H1 (cell line): Measurements from ENCODE around the gene SCGB1C2. TPM values are rescaled to one million over a fixed set of nuclear protein-coding genes. Genes with fewer than 3 reads are reported as not detected.

Experiments
- CTCF ChIA-PET: fragments of 300-600 bp; sonication (Branson Sonifier 250); formaldehyde crosslinking; loops from one replicate; lab custom pipeline; 2021; ENCODE audit not compliant: partially characterized antibody; lab: Charles Lee
- POLR2A ChIA-PET: fragments of 300-600 bp; sonication (Branson Sonifier 250); formaldehyde crosslinking; loops from one replicate; lab custom pipeline; 2021; ENCODE audit warnings: inconsistent platforms; ENCODE audit not compliant: partially characterized antibody; lab: Charles Lee
- DNase-seq, 2 experiments: peaks; one replicate each; pipeline versions ENCODE4 v3.0.0 to v3.0.0-alpha.2; 2010 to 2022; ENCODE audit warnings: low spot score in 2 of 2, low read depth in 1 of 2, mixed read lengths in 1 of 2
- FAIRE-seq: peaks from 2 replicates; lab custom pipeline; 2011; peaks lifted over from hg19 to GRCh38; lab: Jason Lieb, UNC
- H2AFZ ChIP-seq: 2 replicates; pipeline ENCODE4 v1.8.1; 2012; ENCODE audit warnings: low read length, inconsistent platforms
- H2AK5ac ChIP-seq: 2 replicates; pipeline ENCODE4 v1.6.1; 2013; ENCODE audit warnings: low read depth, low read length
- H2BK120ac ChIP-seq: replicated peaks from 2 replicates; pipeline ENCODE3; 2013; ENCODE audit warnings: low read depth, low read length, inconsistent platforms
- H2BK12ac ChIP-seq: 2 replicates; pipeline ENCODE4 v1.6.1; 2013; ENCODE audit warnings: low read depth, low read length
- H2BK15ac ChIP-seq: 2 replicates; pipeline ENCODE4 v1.6.1; 2013; ENCODE audit warnings: low read length
- H2BK20ac ChIP-seq: 2 replicates; pipeline ENCODE4 v1.6.1; 2013; ENCODE audit warnings: low read length
- H2BK5ac ChIP-seq: 2 replicates; pipeline ENCODE4 v1.6.1; 2013; ENCODE audit warnings: low read depth, low read length
- H3K14ac ChIP-seq: 2 replicates; pipeline ENCODE4 v1.6.1; 2013; ENCODE audit warnings: inconsistent platforms; ENCODE audit not compliant: insufficient read length
- H3K18ac ChIP-seq: 2 replicates; pipeline ENCODE4 v1.6.1; 2013; ENCODE audit warnings: low read length; ENCODE audit errors: extremely low read depth
- H3K23ac ChIP-seq: 2 replicates; pipeline ENCODE4 v1.6.1; 2013; ENCODE audit warnings: inconsistent platforms; ENCODE audit not compliant: insufficient read length
- H3K23me2 ChIP-seq: 2 replicates; pipeline ENCODE4 v1.6.1; 2013; ENCODE audit warnings: low read depth, low read length
- H3K27ac ChIP-seq: 2 replicates; pipeline ENCODE4 v1.6.1; 2011; ENCODE audit warnings: low read depth, low read length, inconsistent platforms
- H3K27me3 ChIP-seq, 4 experiments: replicated peaks in 1 of 4; 1 replicate in 1 of 4; 2 replicates in 3 of 4; pipeline versions ENCODE4 v1.6.1 to v1.8.1; 2011 to 2013; ENCODE audit warnings: low read length in 3 of 4, mild to moderate bottlenecking in 3 of 4, inconsistent platforms in 2 of 4, mixed read lengths in 2 of 4, moderate library complexity in 1 of 4; ENCODE audit not compliant: control insufficient read depth in 3 of 4, insufficient read depth in 3 of 4; ENCODE audit errors: extremely low read depth in 1 of 4
- H3K36me3 ChIP-seq, 4 experiments: 2 replicates each; pipeline versions ENCODE4 v1.6.1 to v1.8.1; 2011 to 2013; ENCODE audit warnings: mild to moderate bottlenecking in 4 of 4, low read length in 3 of 4, moderate library complexity in 2 of 4, control low read depth in 1 of 4, inconsistent platforms in 1 of 4; ENCODE audit not compliant: insufficient read depth in 4 of 4, control insufficient read depth in 2 of 4
- H3K4ac ChIP-seq: replicated peaks from 2 replicates; pipeline ENCODE3; 2013; ENCODE audit warnings: low read length, low read depth, mixed read lengths, inconsistent platforms; ENCODE audit not compliant: insufficient read length
- H3K4me1 ChIP-seq, 4 experiments: replicated peaks in 1 of 4; 1 replicate in 1 of 4; 2 replicates in 3 of 4; pipeline versions ENCODE4 v1.6.1 to v1.8.1; 2011 to 2013; ENCODE audit warnings: low read length in 3 of 4, inconsistent platforms in 2 of 4, mixed read lengths in 1 of 4; ENCODE audit not compliant: insufficient read depth in 4 of 4, control insufficient read depth in 3 of 4
- H3K4me2 ChIP-seq, 2 experiments: 2 replicates each; pipeline versions ENCODE4 v1.6.1 to v1.8.1; 2011 to 2013; ENCODE audit warnings: low read depth in 2 of 2, low read length in 2 of 2, control low read depth in 1 of 2, inconsistent platforms in 1 of 2, mild to moderate bottlenecking in 1 of 2; ENCODE audit not compliant: insufficient read depth in 1 of 2
- H3K4me3 ChIP-seq, 4 experiments: fragments of 200-600, 300-600 bp in 1 of 4; sonication (generic), shearing (Covaris generic), sonication (Bioruptor Twin) in 1 of 4; 2 replicates each; pipeline versions ENCODE4 v1.5.1 to v1.8.1; 2011 to 2016; ENCODE audit warnings: low read length in 4 of 4, low read depth in 3 of 4, control low read depth in 2 of 4, inconsistent platforms in 2 of 4, mild to moderate bottlenecking in 2 of 4, mixed read lengths in 1 of 4, moderate library complexity in 1 of 4; ENCODE audit not compliant: insufficient read depth in 2 of 4; ENCODE audit errors: extremely low read depth in 1 of 4
- H3K56ac ChIP-seq: replicated peaks from 2 replicates; pipeline ENCODE3; 2013; ENCODE audit warnings: low read depth, mild to moderate bottlenecking, mixed read lengths, low read length, inconsistent platforms; ENCODE audit not compliant: insufficient read length
- H3K79me1 ChIP-seq: 2 replicates; pipeline ENCODE4 v1.6.1; 2013; ENCODE audit warnings: low read depth, low read length, control low read depth
- H3K79me2 ChIP-seq, 2 experiments: 2 replicates each; pipeline versions ENCODE4 v1.6.1 to v1.8.1; 2012 to 2013; ENCODE audit warnings: low read length in 2 of 2, mild to moderate bottlenecking in 2 of 2, inconsistent platforms in 1 of 2; ENCODE audit not compliant: insufficient read depth in 2 of 2, control insufficient read depth in 1 of 2
- H3K9ac ChIP-seq, 4 experiments: replicated peaks in 1 of 4; 1 replicate in 1 of 4; 2 replicates in 3 of 4; pipeline versions ENCODE4 v1.6.1 to v1.8.1; 2011 to 2013; ENCODE audit warnings: low read depth in 3 of 4, low read length in 3 of 4, control low read depth in 2 of 4, mild to moderate bottlenecking in 2 of 4, moderate library complexity in 2 of 4, inconsistent platforms in 1 of 4; ENCODE audit errors: extremely low read depth in 1 of 4
- H3K9me3 ChIP-seq, 2 experiments: 2 replicates each; pipeline versions ENCODE4 v1.6.1 to v1.8.1; 2012 to 2013; ENCODE audit warnings: mild to moderate bottlenecking in 2 of 2, moderate library complexity in 2 of 2, control low read depth in 1 of 2, inconsistent platforms in 1 of 2, low read depth in 1 of 2, low read length in 1 of 2, mixed read lengths in 1 of 2; ENCODE audit not compliant: insufficient read depth in 2 of 2
- H4K20me1 ChIP-seq, 2 experiments: replicated peaks in 1 of 2; 2 replicates each; pipeline versions ENCODE3 to v1.8.1; 2011 to 2013; ENCODE audit warnings: inconsistent platforms in 2 of 2, low read length in 2 of 2, mild to moderate bottlenecking in 1 of 2; ENCODE audit not compliant: insufficient read depth in 2 of 2, control insufficient read depth in 1 of 2
- H4K5ac ChIP-seq: 2 replicates; pipeline ENCODE4 v1.6.1; 2013; ENCODE audit warnings: low read length, low read depth, mixed read lengths, inconsistent platforms; ENCODE audit not compliant: insufficient read length
- H4K8ac ChIP-seq: 2 replicates; pipeline ENCODE4 v1.8.0; 2013; ENCODE audit warnings: mild to moderate bottlenecking, moderate library complexity, low read length, inconsistent platforms; ENCODE audit not compliant: insufficient read depth; ENCODE audit errors: extremely low read depth
- H4K91ac ChIP-seq: replicated peaks from 2 replicates; pipeline ENCODE3; 2013; ENCODE audit warnings: low read length, mixed read lengths, inconsistent platforms; ENCODE audit not compliant: insufficient read length
- ASH2L ChIP-seq: fragments of 200-600, 300-600 bp; sonication (generic); IDR thresholded peaks from one replicate; pipeline ENCODE4 v1.7.1; 2017; ENCODE audit warnings: low read length
- ATF3 ChIP-seq: IDR thresholded peaks from 2 replicates; pipeline ENCODE4 v1.6.1; 2011; ENCODE audit warnings: low read depth, mild to moderate bottlenecking, low read length; ENCODE audit not compliant: insufficient read depth
- BACH1 ChIP-seq: IDR thresholded peaks from 2 replicates; pipeline ENCODE4 v1.6.1; 2012; ENCODE audit warnings: low read length, improper control_type of control experiment
- BCL11A ChIP-seq, 2 experiments: IDR thresholded peaks; one replicate each; pipeline ENCODE4 v1.6.1; 2011; ENCODE audit warnings: low read depth in 2 of 2, low read length in 2 of 2, mild to moderate bottlenecking in 2 of 2
- FOSL1 ChIP-seq: IDR thresholded peaks from 2 replicates; pipeline ENCODE4 v1.6.1; 2011; ENCODE audit warnings: mild to moderate bottlenecking, low read depth, low read length, moderate library complexity; ENCODE audit not compliant: insufficient read depth
- HDAC2 ChIP-seq, 2 experiments: fragments of 300-600 bp in 1 of 2; sonication (generic) in 1 of 2; IDR thresholded peaks; 2 replicates each; pipeline ENCODE4 v1.6.1; 2011 to 2012; ENCODE audit warnings: low read depth in 2 of 2, low read length in 2 of 2, mild to moderate bottlenecking in 2 of 2, moderate library complexity in 2 of 2, borderline replicate concordance in 1 of 2, inconsistent platforms in 1 of 2
- HDAC6 ChIP-seq: IDR thresholded peaks from one replicate; pipeline ENCODE4 v1.7.1; 2012; ENCODE audit warnings: low read depth, mild to moderate bottlenecking, inconsistent platforms, low read length, moderate library complexity
- KDM4A ChIP-seq: IDR thresholded peaks from one replicate; pipeline ENCODE4 v1.7.1; 2012; ENCODE audit warnings: low read depth, mild to moderate bottlenecking, moderate library complexity, low read length, inconsistent platforms; ENCODE audit not compliant: severe bottlenecking
- SIX5 ChIP-seq: IDR thresholded peaks from 2 replicates; pipeline ENCODE4 v1.6.1; 2011; ENCODE audit warnings: mild to moderate bottlenecking, low read depth, low read length
- SRF ChIP-seq: IDR thresholded peaks from 2 replicates; pipeline ENCODE4 v1.6.1; 2011; ENCODE audit warnings: mild to moderate bottlenecking, low read depth, low read length, moderate library complexity
- TAF1 ChIP-seq: IDR thresholded peaks from 2 replicates; pipeline ENCODE4 v1.6.1; 2011; ENCODE audit warnings: mild to moderate bottlenecking, low read depth, low read length
- YY1 ChIP-seq: IDR thresholded peaks from 2 replicates; pipeline ENCODE4 v1.6.1; 2011; ENCODE audit warnings: low read depth, mild to moderate bottlenecking, low read length
- WGBS, 2 experiments: shearing (Covaris generic) in 1 of 2; methylation state at CpG; one replicate each; pipeline versions ENCODE4 v1.1.6 to v1.1.7; 2013 to 2015; ENCODE audit warnings: low lambda C conversion rate in 2 of 2, mixed read lengths in 2 of 2, inconsistent platforms in 1 of 2, low coverage in 1 of 2, missing lambda C conversion rate in 1 of 2; ENCODE audit not compliant: insufficient replicate concordance in 2 of 2, insufficient coverage in 1 of 2, insufficient read length in 1 of 2; ENCODE audit errors: extremely low coverage in 1 of 2, missing lambda C conversion rate in 1 of 2; 5-methylcytosine and 5-hydroxymethylcytosine counted together
- polyA plus RNA-seq, 7 experiments: library from polyadenylated mRNA; depleted of rRNA in 3 of 7; stranded (reverse) in 5 of 7; unstranded in 2 of 7; fragments of >200 nt in 5 of 7; fragments of 200-250 nt in 2 of 7; gene quantifications; 1 replicate in 5 of 7; 2 replicates in 1 of 7; 4 replicates in 1 of 7; pipeline versions ENCODE4 v1.2.1 to v1.2.3, GENCODE V29; 2011 to 2013; ENCODE audit warnings: missing spikeins in 2 of 7, mixed read lengths in 2 of 7
- total RNA-seq: library from RNA; stranded (reverse); fragmentation: NEBNext Ultra II Directional; extraction: Animal tissue kit (Norgen Biotek cat#: 25700); gene quantifications from 2 replicates; pipeline ENCODE4 v1.2.1, GENCODE V29; 2021

The SCGB1C2 gene
- total and polyA plus RNA-seq, 2 of the 8 experiments (the other 6 are each of a cell fraction or from before 2014, with no cell fraction given) = not detected

GRCh38 chr17:155576-155975, 18.2 kb downstream of the SCGB1C2 start:
- Histone ChIP-seq H3K36me3 (no peaks in the 10 kb centered on the region), H3K27ac (no peak overlapping the region), H4K20me1 (peaks cover 0 to 2% of the 10 kb centered on the region in 2 experiments), H3K56ac (no peak overlapping the region), H3K9ac (no peak overlapping the region), H2BK12ac (no peak overlapping the region), H2BK5ac (no peak overlapping the region), H3K23ac (no peak overlapping the region), H3K14ac (no peak overlapping the region), H3K79me1 (no peaks in the 10 kb centered on the region), H3K4me3 (no peak overlapping the region), H4K91ac (no peak overlapping the region), H3K4ac (no peak overlapping the region), H2AK5ac (no peak overlapping the region), H2BK120ac (no peak overlapping the region), H3K79me2 (no peaks in the 10 kb centered on the region), H4K8ac (no peak overlapping the region; the same call in 1 of the 2 replicates), H3K23me2 (no peaks in the 10 kb centered on the region), H4K5ac (no peak overlapping the region), H3K4me1 (no peaks in the 10 kb centered on the region)
- no peak for DNase-seq
- 88% methylated on average over 7 of the region's 7 CpGs; no CpG with 5 or more reads in 1 of the 2 experiments for WGBS, 2 experiments
- TF ChIP-seq HDAC6 (no peak), FOSL1 (no peak), SRF (no peak), HDAC2 (IDR thresholded peaks at IDR 0.05; ENCODE audit: borderline replicate concordance in 1 of 2, low read depth in 2 of 2, low read length in 2 of 2) (no peak), YY1 (no peak), KDM4A (no peak), SIX5 (no peak), TAF1 (no peak), BCL11A (IDR thresholded peaks at IDR 0.05; ENCODE audit: low read depth in 2 of 2, low read length in 2 of 2) (no peak), BACH1 (no peak), ATF3 (no peak), ASH2L (no peak)
- TF ChIP-seq, all 59 proteins: peak for 0
- ChIA-PET POLR2A (no interaction called here), CTCF (interaction anchor here (0.6 to 1.4 kb wide), 5 partner anchors 8 to 155 kb away, joined by 3 to 4 read pairs (median 3); no protein-coding TSS in a partner anchor)
- Histone ChIP-seq H2BK15ac (no peak overlapping the region), H2BK20ac (no peak overlapping the region), H3K9me3 (no peaks in the 10 kb centered on the region; a peak in 1 of 4 replicates), H3K27me3 (no peaks in the 10 kb centered on the region), H3K4me2 (no peak overlapping the region), H3K18ac (no peak overlapping the region), H2AFZ (no peak overlapping the region)
- no peak for FAIRE-seq
